Heart left ventricle (tissue), 16 donors: Measurements from ENCODE around the gene ADGRB3. TPM values are rescaled to one million over a fixed set of nuclear protein-coding genes. Genes with fewer than 3 reads are reported as not detected.

Experiments used
- ATAC-seq, 4 donors: fragments of 200-7000 bp; cut with Tn5 transposase; one replicate each; pipeline ENCODE4 v1.9.1; 2020 to 2022; ENCODE audit warnings: moderate library complexity in 4 of 4, mild to moderate bottlenecking in 3 of 4, moderate number of reproducible peaks in 1 of 4
- DNase-seq, 5 donors: peaks; one replicate each; pipeline ENCODE4 v3.0.0-alpha.2; 2020
- H3K27ac ChIP-seq, 12 donors: fragments of 200-600 bp; sonication (generic) in 4 of 12; one replicate each; pipeline versions ENCODE4 v1.5.0 to v1.8.0; 2016 to 2022; ENCODE audit warnings: mild to moderate bottlenecking in 2 of 12
- H3K27me3 ChIP-seq, 9 donors: fragments of 200-600 bp; sonication (generic) in 2 of 9; one replicate each; pipeline versions ENCODE4 v1.5.1 to v1.8.0; 2016 to 2022; ENCODE audit warnings: mild to moderate bottlenecking in 3 of 9
- H3K36me3 ChIP-seq, 9 donors: fragments of 200-600 bp; sonication (generic) in 2 of 9; one replicate each; pipeline versions ENCODE4 v1.5.0 to v1.8.0; 2018 to 2022; ENCODE audit warnings: mild to moderate bottlenecking in 2 of 9
- H3K4me1 ChIP-seq, 12 donors: fragments of 200-600 bp; sonication (generic) in 4 of 12; one replicate each; pipeline versions ENCODE4 v1.5.0 to v1.8.0; 2016 to 2022; ENCODE audit warnings: mild to moderate bottlenecking in 3 of 12
- H3K4me3 ChIP-seq, 12 donors: fragments of 200-600 bp; sonication (generic) in 4 of 12; one replicate each; pipeline versions ENCODE4 v1.5.0 to v1.8.0; 2017 to 2022; ENCODE audit warnings: mild to moderate bottlenecking in 9 of 12, moderate library complexity in 4 of 12
- H3K9me3 ChIP-seq, 12 donors: fragments of 200-600 bp; sonication (generic) in 4 of 12; one replicate each; pipeline versions ENCODE4 v1.5.0 to v1.8.0; 2016 to 2022; ENCODE audit warnings: mild to moderate bottlenecking in 1 of 12
- POLR2A ChIP-seq, 2 donors: fragments of 450-650 bp; IDR thresholded peaks; one replicate each; pipeline ENCODE4 v1.6.1; 2017; ENCODE audit warnings: antibody characterized with exemption in 2 of 2, mild to moderate bottlenecking in 2 of 2, moderate library complexity in 2 of 2
- WGBS, 4 donors: extraction: QIAGEN DNeasy Blood & Tissue Kit in 2 of 4; methylation state at CpG; one replicate each; pipeline versions ENCODE4 v1.1.5 to v1.1.7; 2013 to 2018; 5-methylcytosine and 5-hydroxymethylcytosine counted together
- intact Hi-C, 10 donors: fragments of 100-400 bp; cut with DNase I; formaldehyde crosslinking; loops; one replicate each; pipeline versions ENCODE4 v1.11.1 to v1.14.2; 2022
- polyA plus RNA-seq, 2 donors: library from polyadenylated mRNA; stranded (reverse); fragments of 200-250 nt; gene quantifications; one replicate each; pipeline ENCODE4 v1.2.3, GENCODE V29; 2013
- total RNA-seq, 9 donors: library from RNA; depleted of rRNA in 2 of 9; stranded (reverse); fragments of >200 nt in 2 of 9; fragmentation: NEBNext Ultra II Directional in 3 of 9; extraction: Animal tissue kit (Norgen Biotek cat#: 25700) in 3 of 9; gene quantifications; one replicate each; pipeline versions ENCODE4 v1.1.0 to v1.2.4, GENCODE V29; 2016 to 2023
- TF ChIP-seq, protein P1 (sequence below), 12 donors: fragments of 200-600 bp; sonication (generic) in 4 of 12; IDR thresholded peaks; one replicate each; pipeline versions ENCODE4 v1.5.0 to v1.8.0; 2018 to 2022; ENCODE audit warnings: antibody characterized with exemption in 12 of 12, mild to moderate bottlenecking in 5 of 12
- donor health status: ischemic (EF 13 %, LVEDD 7.1; RV severe dilation, severe dysfunction).
- donor health status: healthy with polysubstance abuse.
- donor health status: DM: no; HTN: yes; CAD: no.
- donor health status: DM: no; HTN: no; CAD: no.
- donor health status: ischemic (EF 25% LVEDD 6.9; RV normal size, moderate dysfunction).
- donor health status: ischemic (EF 25% LVEDD 5.7; RV mildly dilated, moderate dysfunction).
- donor health status: healthy.
- donor health status: DM: yes; HTN: yes; CAD: no.
- donor health status: ischemic (EF 35%, LVEDD 5.7; RV mildly dilated, moderate dysfunction).
- donor health status: nonischemic (EF 11% LVEDD 7.7; RV severe dilation, severe dysfunction).
- donor health status: DM: yes; HTN: yes; CAD: no.
- donor health status: PGD.
- donor health status: ischemic (EF 29% LVEDD 5.4; RV normal size, mild dysfunction).
- donor health status: nonischemic (EF 23%, LVEDD 6.1; RV moderate dilation, normal function).

Gene ADGRB3
- total and polyA plus RNA-seq, 11 donors = 0.51 to 2.5 (median 1.1) TPM

DNA sequence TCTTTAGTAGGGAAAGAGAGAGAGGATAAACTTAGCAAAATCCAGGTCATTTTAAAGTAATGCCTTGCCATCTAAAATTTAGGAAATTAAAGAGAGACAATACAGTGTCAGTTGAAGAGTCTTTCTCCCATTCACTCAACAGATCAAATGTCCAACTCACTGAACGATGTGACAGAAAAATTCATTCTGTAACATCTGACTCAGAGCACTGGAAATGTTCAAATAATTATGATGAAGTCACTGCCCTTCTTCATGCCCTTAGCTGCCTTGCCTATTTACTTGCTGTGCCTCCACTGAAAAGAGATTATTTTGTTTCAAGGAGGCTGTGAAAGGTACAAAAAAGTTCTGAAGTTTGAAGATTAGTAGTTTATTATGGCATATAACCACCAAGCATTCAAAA, 434.8 kb downstream of the ADGRB3 start:
- no peak overlapping the region for H3K27ac ChIP-seq
- no peak for TF ChIP-seq POLR2A (IDR thresholded peaks at IDR 0.05)
- TF ChIP-seq, protein P1, sequence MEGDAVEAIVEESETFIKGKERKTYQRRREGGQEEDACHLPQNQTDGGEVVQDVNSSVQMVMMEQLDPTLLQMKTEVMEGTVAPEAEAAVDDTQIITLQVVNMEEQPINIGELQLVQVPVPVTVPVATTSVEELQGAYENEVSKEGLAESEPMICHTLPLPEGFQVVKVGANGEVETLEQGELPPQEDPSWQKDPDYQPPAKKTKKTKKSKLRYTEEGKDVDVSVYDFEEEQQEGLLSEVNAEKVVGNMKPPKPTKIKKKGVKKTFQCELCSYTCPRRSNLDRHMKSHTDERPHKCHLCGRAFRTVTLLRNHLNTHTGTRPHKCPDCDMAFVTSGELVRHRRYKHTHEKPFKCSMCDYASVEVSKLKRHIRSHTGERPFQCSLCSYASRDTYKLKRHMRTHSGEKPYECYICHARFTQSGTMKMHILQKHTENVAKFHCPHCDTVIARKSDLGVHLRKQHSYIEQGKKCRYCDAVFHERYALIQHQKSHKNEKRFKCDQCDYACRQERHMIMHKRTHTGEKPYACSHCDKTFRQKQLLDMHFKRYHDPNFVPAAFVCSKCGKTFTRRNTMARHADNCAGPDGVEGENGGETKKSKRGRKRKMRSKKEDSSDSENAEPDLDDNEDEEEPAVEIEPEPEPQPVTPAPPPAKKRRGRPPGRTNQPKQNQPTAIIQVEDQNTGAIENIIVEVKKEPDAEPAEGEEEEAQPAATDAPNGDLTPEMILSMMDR (IDR thresholded peaks at IDR 0.05) = no peak
- no peaks in the 10 kb centered on the region for H3K4me1 ChIP-seq
- DNase-seq = no peak
- H3K36me3 ChIP-seq = no peaks in the 10 kb centered on the region
- no peak overlapping the region for H3K4me3 ChIP-seq
- H3K27me3 ChIP-seq = no peaks in the 10 kb centered on the region
- WGBS, 4 donors = 64 to 87% (median 72%) methylated on average over 1 of the region's 1 CpG
- no peak for ATAC-seq
- H3K9me3 ChIP-seq = no peaks in the 10 kb centered on the region
- intact Hi-C loops = no loop called here

DNA sequence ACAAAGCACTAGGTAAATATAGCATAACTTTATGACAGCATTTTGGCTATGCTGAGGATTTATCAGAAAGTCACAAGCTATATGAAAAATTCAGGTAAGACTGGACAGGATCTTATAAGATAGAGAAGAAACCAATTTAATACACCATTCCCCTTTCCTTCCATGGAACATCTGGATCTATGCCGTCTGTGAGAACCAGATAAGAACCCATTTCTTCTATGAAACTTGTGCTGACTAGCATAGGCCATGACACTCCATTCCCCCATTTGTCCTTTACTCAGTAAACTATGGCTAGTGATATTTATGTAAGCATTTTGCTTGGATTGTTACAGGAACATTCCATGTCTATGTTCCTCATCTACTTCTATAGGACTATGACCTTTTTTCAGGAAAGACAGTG, 437.7 kb downstream of the ADGRB3 start:
- Histone ChIP-seq H3K36me3 (no peaks in the 10 kb centered on the region), H3K4me3 (no peak overlapping the region), H3K27me3 (no peaks in the 10 kb centered on the region), H3K27ac (no peak overlapping the region), H3K9me3 (no peaks in the 10 kb centered on the region), H3K4me1 (no peaks in the 10 kb centered on the region)
- ATAC-seq = no peak
- TF ChIP-seq, protein P1 (IDR thresholded peaks at IDR 0.05) = no peak
- TF ChIP-seq POLR2A (IDR thresholded peaks at IDR 0.05) = no peak
- 77 to 81% (median 80%) methylated on average over 1 of the region's 1 CpG for whole genome bisulfite sequencing, 4 donors
- DNase-seq = no peak
- intact Hi-C loops = no loop called here

DNA sequence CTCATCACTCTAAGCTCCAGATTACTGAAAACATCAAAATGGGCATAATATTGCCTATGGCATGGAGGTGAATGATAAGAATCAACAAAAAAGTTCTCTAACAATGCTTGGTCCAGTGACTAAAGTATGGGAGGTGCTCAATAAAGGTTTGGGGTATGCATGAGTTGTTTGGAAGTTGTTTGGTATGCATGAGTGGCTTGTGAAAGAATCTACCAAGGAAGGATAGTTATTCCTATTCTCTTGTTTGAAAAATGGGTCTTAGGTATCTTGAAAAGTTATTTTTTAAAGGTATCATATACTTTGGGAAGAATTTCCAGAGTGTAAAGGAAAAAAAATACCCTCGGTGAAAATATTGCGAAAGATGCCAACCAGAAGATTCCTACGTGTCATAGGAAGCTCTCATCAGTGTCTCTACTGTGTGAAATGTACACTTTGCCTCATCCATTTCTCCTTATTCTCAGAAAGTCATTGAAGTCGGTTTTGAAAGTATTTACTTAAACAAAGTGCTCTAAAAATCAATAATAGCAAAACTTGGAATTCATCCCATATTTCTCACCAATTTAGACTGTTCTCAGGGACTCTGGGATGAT, 449.8 kb downstream of the ADGRB3 start:
- WGBS, 4 donors = 81 to 87% (median 84%) methylated on average over 4 of the region's 4 CpGs
- Histone ChIP-seq H3K36me3 (no peaks in the 10 kb centered on the region), H3K9me3 (no peaks in the 10 kb centered on the region), H3K27ac (no peak overlapping the region), H3K4me1 (peaks cover 0 to 5% (median 1%) of the 10 kb centered on the region in 12 donors), H3K27me3 (no peaks in the 10 kb centered on the region), H3K4me3 (no peak overlapping the region)
- ATAC-seq (no peak), DNase-seq (no peak)
- intact Hi-C loops = no loop called here
- TF ChIP-seq POLR2A (IDR thresholded peaks at IDR 0.05) = no peak
- TF ChIP-seq, protein P1 (IDR thresholded peaks at IDR 0.05) = no peak

DNA sequence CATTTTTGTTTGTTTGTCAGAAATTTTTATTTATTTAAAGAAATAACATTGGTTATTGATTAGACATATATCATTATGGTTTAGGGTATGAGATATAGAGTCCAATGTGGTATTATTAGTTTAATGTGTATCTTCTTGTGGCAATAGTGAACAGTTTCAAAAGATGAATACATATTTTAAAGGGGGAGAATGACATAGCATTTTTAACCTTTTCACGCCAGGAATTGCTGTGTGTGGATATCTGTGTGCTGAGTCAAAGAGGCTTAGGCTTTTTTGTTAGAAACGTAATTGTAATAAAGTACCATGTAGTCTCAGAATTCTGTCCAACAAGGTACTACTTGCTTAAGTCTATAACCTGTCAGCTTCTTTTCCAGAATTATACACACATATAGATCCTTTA, 451.6 kb downstream of the ADGRB3 start:
- WGBS, 4 donors = 88 to 94% (median 91%) methylated on average over 2 of the region's 2 CpGs
- no peak for DNase-seq
- intact Hi-C loops = no loop called here

More for the DNA sequence above, 451.6 kb downstream of the ADGRB3 start:
- no peak for ATAC-seq
- H3K27me3 ChIP-seq = no peaks in the 10 kb centered on the region
- TF ChIP-seq, protein P1 (IDR thresholded peaks at IDR 0.05) = no peak
- no peak for TF ChIP-seq POLR2A (IDR thresholded peaks at IDR 0.05)
- no peaks in the 10 kb centered on the region for H3K9me3 ChIP-seq
- H3K4me3 ChIP-seq = no peak overlapping the region
- H3K36me3 ChIP-seq = no peaks in the 10 kb centered on the region
- H3K27ac ChIP-seq = no peak overlapping the region
- peaks cover 0 to 12% (median 1%) of the 10 kb centered on the region in 12 donors for H3K4me1 ChIP-seq
